ENCODE measurements around the gene VAV3. TPM values are rescaled to one million over a fixed set of nuclear protein-coding genes. Genes with fewer than 3 reads are reported as not detected.

The VAV3 gene
- total RNA-seq, 2 experiments from 2014 or later: 5.5 to 5.6 TPM

- Histone ChIP-seq H3K9me3 (ENCODE audit: control insufficient read depth in 1 of 2, insufficient read depth in 1 of 2, low read length in 2 of 2) (peaks cover 0 to 7% of the 10 kb centered on the region in 2 experiments), H3K27ac (ENCODE audit: low read depth in 1 of 2, low read length in 2 of 2) (no peak overlapping the region), H3K4me1 (ENCODE audit: insufficient read depth, low read length) (no peaks in the 10 kb centered on the region), H3K27me3 (ENCODE audit: control insufficient read depth in 1 of 2, insufficient read depth in 2 of 2, low read length in 2 of 2) (no peaks in the 10 kb centered on the region), H3K36me3 (ENCODE audit: insufficient read depth, low read length) (no peaks in the 10 kb centered on the region), H3K4me3 (ENCODE audit: low read length) (no peak overlapping the region)
- peaks cover 4% of the 10 kb centered on the region for H3K36me3 Mint-ChIP-seq (ENCODE audit: low read depth)
- TF ChIP-seq, protein P1, sequence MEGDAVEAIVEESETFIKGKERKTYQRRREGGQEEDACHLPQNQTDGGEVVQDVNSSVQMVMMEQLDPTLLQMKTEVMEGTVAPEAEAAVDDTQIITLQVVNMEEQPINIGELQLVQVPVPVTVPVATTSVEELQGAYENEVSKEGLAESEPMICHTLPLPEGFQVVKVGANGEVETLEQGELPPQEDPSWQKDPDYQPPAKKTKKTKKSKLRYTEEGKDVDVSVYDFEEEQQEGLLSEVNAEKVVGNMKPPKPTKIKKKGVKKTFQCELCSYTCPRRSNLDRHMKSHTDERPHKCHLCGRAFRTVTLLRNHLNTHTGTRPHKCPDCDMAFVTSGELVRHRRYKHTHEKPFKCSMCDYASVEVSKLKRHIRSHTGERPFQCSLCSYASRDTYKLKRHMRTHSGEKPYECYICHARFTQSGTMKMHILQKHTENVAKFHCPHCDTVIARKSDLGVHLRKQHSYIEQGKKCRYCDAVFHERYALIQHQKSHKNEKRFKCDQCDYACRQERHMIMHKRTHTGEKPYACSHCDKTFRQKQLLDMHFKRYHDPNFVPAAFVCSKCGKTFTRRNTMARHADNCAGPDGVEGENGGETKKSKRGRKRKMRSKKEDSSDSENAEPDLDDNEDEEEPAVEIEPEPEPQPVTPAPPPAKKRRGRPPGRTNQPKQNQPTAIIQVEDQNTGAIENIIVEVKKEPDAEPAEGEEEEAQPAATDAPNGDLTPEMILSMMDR (IDR thresholded peaks at IDR 0.05): no peak
- no peaks in the 10 kb centered on the region for H3K9me3 Mint-ChIP-seq
- H3K27me3 Mint-ChIP-seq: no peaks in the 10 kb centered on the region
- intact Hi-C loops (cut with DNase I, micrococcal nuclease): no loop called here
- no peak overlapping the region for H3K27ac Mint-ChIP-seq
- ATAC-seq (ENCODE audit: poor library complexity): no peak
- CTCF ChIA-PET: no interaction called here
- H3K4me1 Mint-ChIP-seq (ENCODE audit: low read depth): no peaks in the 10 kb centered on the region
- no peak for DNase-seq
- H3K4me3 Mint-ChIP-seq: no peak overlapping the region
- POLR2A ChIA-PET: no interaction called here
Observed at GRCh38 chr1:107574044-107574443, 390.9 kb downstream of the VAV3 start.

GRCh38 chr1:107572674-107573211 lies 392.2 kb downstream of the VAV3 start:
- ChIA-PET CTCF (no interaction called here), POLR2A (no interaction called here)
- Histone ChIP-seq H3K27me3 (ENCODE audit: control insufficient read depth in 1 of 2, insufficient read depth in 2 of 2, low read length in 2 of 2) (no peaks in the 10 kb centered on the region), H3K27ac (ENCODE audit: low read depth in 1 of 2, low read length in 2 of 2) (no peak overlapping the region), H3K4me1 (ENCODE audit: insufficient read depth, low read length) (no peaks in the 10 kb centered on the region), H3K4me3 (ENCODE audit: low read length) (no peak overlapping the region), H3K9me3 (ENCODE audit: control insufficient read depth in 1 of 2, insufficient read depth in 1 of 2, low read length in 2 of 2) (peaks cover 0 to 7% of the 10 kb centered on the region in 2 experiments), H3K36me3 (ENCODE audit: insufficient read depth, low read length) (no peaks in the 10 kb centered on the region)
- H3K4me3 Mint-ChIP-seq: no peak overlapping the region
- TF ChIP-seq, protein P1 (IDR thresholded peaks at IDR 0.05): no peak
- intact Hi-C loops (cut with DNase I, micrococcal nuclease): no loop called here
- no peaks in the 10 kb centered on the region for H3K9me3 Mint-ChIP-seq
- no peaks in the 10 kb centered on the region for H3K27me3 Mint-ChIP-seq
- peaks cover 4% of the 10 kb centered on the region for H3K36me3 Mint-ChIP-seq (ENCODE audit: low read depth)
- no peak for DNase-seq
- no peak overlapping the region for H3K27ac Mint-ChIP-seq
- ATAC-seq (ENCODE audit: poor library complexity): no peak
- no peaks in the 10 kb centered on the region for H3K4me1 Mint-ChIP-seq (ENCODE audit: low read depth)

DNA sequence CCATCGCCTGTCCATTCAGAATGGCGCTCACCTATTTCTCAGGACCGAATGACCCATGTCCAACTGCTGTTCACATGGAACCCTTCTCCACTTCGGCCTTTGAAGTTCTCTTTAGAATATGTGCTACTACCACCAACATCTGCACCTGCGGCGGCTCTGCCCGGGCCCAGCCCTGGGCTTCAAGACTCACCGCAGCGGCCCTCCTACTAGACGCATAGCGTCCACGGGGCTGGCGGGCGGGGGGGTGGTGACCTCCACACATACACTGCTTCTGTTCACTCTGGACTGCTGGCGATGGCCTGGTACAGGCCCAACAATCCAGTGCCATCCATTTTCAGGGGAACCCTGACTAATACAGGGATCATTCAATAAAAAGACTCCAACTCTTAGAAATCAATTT lies 394.2 kb downstream of the VAV3 start:
- Histone ChIP-seq H3K4me1 (ENCODE audit: insufficient read depth, low read length) (no peaks in the 10 kb centered on the region), H3K9me3 (ENCODE audit: control insufficient read depth in 1 of 2, insufficient read depth in 1 of 2, low read length in 2 of 2) (peaks cover 0 to 7% of the 10 kb centered on the region in 2 experiments), H3K4me3 (ENCODE audit: low read length) (no peak overlapping the region), H3K27ac (ENCODE audit: low read depth in 1 of 2, low read length in 2 of 2) (no peak overlapping the region), H3K27me3 (ENCODE audit: control insufficient read depth in 1 of 2, insufficient read depth in 2 of 2, low read length in 2 of 2) (no peaks in the 10 kb centered on the region), H3K36me3 (ENCODE audit: insufficient read depth, low read length) (no peaks in the 10 kb centered on the region)
- Mint-ChIP-seq H3K27me3 (no peaks in the 10 kb centered on the region), H3K4me1 (ENCODE audit: low read depth) (no peaks in the 10 kb centered on the region), H3K27ac (no peak overlapping the region), H3K36me3 (ENCODE audit: low read depth) (peaks cover 4% of the 10 kb centered on the region), H3K9me3 (no peaks in the 10 kb centered on the region), H3K4me3 (no peak overlapping the region)
- ChIA-PET POLR2A (no interaction called here), CTCF (no interaction called here)
- intact Hi-C loops (cut with DNase I, micrococcal nuclease): no loop called here
- DNase-seq (no peak), ATAC-seq (ENCODE audit: poor library complexity) (no peak)
- TF ChIP-seq, protein P1 (IDR thresholded peaks at IDR 0.05): no peak

Data from CD4-positive, alpha-beta T cell (primary cell).